Measurements from ENCODE around the gene KLHL4.
"Not testable (repeated sequence)": the region's sequence is repeated elsewhere in the genome, so short reads cannot be mapped to it uniquely, and the experiment has no call there.

KLHL4 gene

GRCh38 chrX:87702795-87703194 is 185.2 kb downstream of the KLHL4 start:
- Histone ChIP-seq H3K9ac (ENCODE audit: low read length) (no peak overlapping the region), H3K4me2 (ENCODE audit: low read length, poor library complexity, severe bottlenecking) (no peak overlapping the region), H3K27me3 (ENCODE audit: control insufficient read depth in 1 of 2, insufficient read depth in 1 of 2, low read length in 2 of 2) (no peaks in the 10 kb centered on the region), H2BK15ac (ENCODE audit: low read depth, poor library complexity, severe bottlenecking) (no peak overlapping the region), H2BK5ac (ENCODE audit: low read depth, low read length, poor library complexity, severe bottlenecking) (no peak overlapping the region), H3K27ac (ENCODE audit: low read length, poor library complexity, severe bottlenecking) (no peak overlapping the region), H3K4ac (ENCODE audit: low read depth in 1 of 2, low read length in 2 of 2) (no peak overlapping the region), H3K4me1 (ENCODE audit: control insufficient read depth, insufficient read depth, low read depth, low read length) (no peaks in the 10 kb centered on the region), H3K79me1 (replicated peaks; ENCODE audit: low read length, poor library complexity, severe bottlenecking) (no peaks in the 10 kb centered on the region), H2BK120ac (ENCODE audit: low read depth, low read length) (no peak overlapping the region), H3K14ac (ENCODE audit: low read length in 2 of 2) (no peak overlapping the region), H4K91ac (ENCODE audit: low read length) (no peak overlapping the region), H3K23ac (ENCODE audit: low read length in 2 of 2) (no peak overlapping the region), H3K18ac (ENCODE audit: low read depth in 1 of 2, low read length in 2 of 2) (no peak overlapping the region), H3K4me3 (ENCODE audit: insufficient read depth in 1 of 2, low read depth in 1 of 2, low read length in 2 of 2) (no peak overlapping the region), H3K36me3 (ENCODE audit: control insufficient read depth in 1 of 2, insufficient read depth in 2 of 2, low read depth in 1 of 2, low read length in 2 of 2) (no peaks in the 10 kb centered on the region), H2AK5ac (ENCODE audit: low read length, severe bottlenecking) (no peak overlapping the region), H2BK12ac (ENCODE audit: low read length in 2 of 2) (no peak overlapping the region), H2AFZ (ENCODE audit: low read depth, low read length) (no peak overlapping the region), H3K9me3 (ENCODE audit: control insufficient read depth, low read length) (no peaks in the 10 kb centered on the region), H4K8ac (ENCODE audit: low read length) (no peak overlapping the region)
- WGBS, result 90% methylated on average over 1 of the region's 3 CpGs
- no peak for DNase-seq

DNA sequence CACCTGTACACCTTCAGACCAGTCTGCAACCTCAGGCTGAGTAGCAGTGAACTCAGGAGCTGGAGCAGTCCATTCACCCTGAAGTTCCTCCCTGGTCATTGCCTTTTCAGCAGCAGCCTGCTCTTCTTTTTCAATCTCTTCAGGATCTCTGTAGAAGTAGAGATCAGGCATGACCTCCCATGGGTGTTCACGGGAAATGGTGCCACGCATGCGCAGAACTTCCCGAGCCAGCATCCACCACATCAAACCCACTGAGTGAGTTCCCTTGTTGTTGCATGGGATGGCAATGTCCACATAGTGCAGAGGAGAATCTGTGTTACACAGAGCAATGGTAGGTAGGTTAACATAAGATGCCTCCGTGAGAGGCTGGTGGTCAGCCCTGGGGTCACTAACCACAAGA is 185.9 kb downstream of the KLHL4 start:
- not testable (repeated sequence) for H2BK15ac ChIP-seq (ENCODE audit: low read depth, poor library complexity, severe bottlenecking); H3K4ac ChIP-seq (ENCODE audit: low read depth in 1 of 2, low read length in 2 of 2); H2AFZ ChIP-seq (ENCODE audit: low read depth, low read length); H3K9ac ChIP-seq (ENCODE audit: low read length); H3K9me3 ChIP-seq (ENCODE audit: control insufficient read depth, low read length); H3K23ac ChIP-seq (ENCODE audit: low read length in 2 of 2); H3K14ac ChIP-seq (ENCODE audit: low read length in 2 of 2); H3K4me3 ChIP-seq (ENCODE audit: insufficient read depth in 1 of 2, low read depth in 1 of 2, low read length in 2 of 2); H2BK120ac ChIP-seq (ENCODE audit: low read depth, low read length); DNase-seq; H3K4me1 ChIP-seq (ENCODE audit: control insufficient read depth, insufficient read depth, low read depth, low read length); H3K18ac ChIP-seq (ENCODE audit: low read depth in 1 of 2, low read length in 2 of 2); H4K91ac ChIP-seq (ENCODE audit: low read length); H3K79me1 ChIP-seq (replicated peaks; ENCODE audit: low read length, poor library complexity, severe bottlenecking); H2BK5ac ChIP-seq (ENCODE audit: low read depth, low read length, poor library complexity, severe bottlenecking); H2BK12ac ChIP-seq (ENCODE audit: low read length in 2 of 2); H2AK5ac ChIP-seq (ENCODE audit: low read length, severe bottlenecking); H3K4me2 ChIP-seq (ENCODE audit: low read length, poor library complexity, severe bottlenecking); H3K27me3 ChIP-seq (ENCODE audit: control insufficient read depth in 1 of 2, insufficient read depth in 1 of 2, low read length in 2 of 2); H3K36me3 ChIP-seq (ENCODE audit: control insufficient read depth in 1 of 2, insufficient read depth in 2 of 2, low read depth in 1 of 2, low read length in 2 of 2); H3K27ac ChIP-seq (ENCODE audit: low read length, poor library complexity, severe bottlenecking); H4K8ac ChIP-seq (ENCODE audit: low read length)
- no CpG with 5 or more reads among the region's 5 CpGs for WGBS

- H2BK5ac ChIP-seq (ENCODE audit: low read depth, low read length, poor library complexity, severe bottlenecking), result no peak overlapping the region
- no peak overlapping the region for H3K4me3 ChIP-seq (ENCODE audit: insufficient read depth in 1 of 2, low read depth in 1 of 2, low read length in 2 of 2)
- no peaks in the 10 kb centered on the region for H3K27me3 ChIP-seq (ENCODE audit: control insufficient read depth in 1 of 2, insufficient read depth in 1 of 2, low read length in 2 of 2)
- no peak overlapping the region for H3K23ac ChIP-seq (ENCODE audit: low read length in 2 of 2)
- no peak for DNase-seq
- H3K4me2 ChIP-seq (ENCODE audit: low read length, poor library complexity, severe bottlenecking), result no peak overlapping the region
- no peak overlapping the region for H3K27ac ChIP-seq (ENCODE audit: low read length, poor library complexity, severe bottlenecking)
- no peak overlapping the region for H3K14ac ChIP-seq (ENCODE audit: low read length in 2 of 2)
- WGBS, result 88% methylated on average over 2 of the region's 2 CpGs
- no peak overlapping the region for H3K18ac ChIP-seq (ENCODE audit: low read depth in 1 of 2, low read length in 2 of 2)
- H3K4me1 ChIP-seq (ENCODE audit: control insufficient read depth, insufficient read depth, low read depth, low read length), result no peaks in the 10 kb centered on the region
- no peak overlapping the region for H2AK5ac ChIP-seq (ENCODE audit: low read length, severe bottlenecking)
- no peak overlapping the region for H3K4ac ChIP-seq (ENCODE audit: low read depth in 1 of 2, low read length in 2 of 2)
- H3K9me3 ChIP-seq (ENCODE audit: control insufficient read depth, low read length), result peaks cover 2% of the 10 kb centered on the region
- no peak overlapping the region for H2AFZ ChIP-seq (ENCODE audit: low read depth, low read length)
- H4K91ac ChIP-seq (ENCODE audit: low read length), result no peak overlapping the region
- H2BK15ac ChIP-seq (ENCODE audit: low read depth, poor library complexity, severe bottlenecking), result no peak overlapping the region
- H4K8ac ChIP-seq (ENCODE audit: low read length), result no peak overlapping the region
- no peak overlapping the region for H3K9ac ChIP-seq (ENCODE audit: low read length)
- H3K79me1 ChIP-seq (replicated peaks; ENCODE audit: low read length, poor library complexity, severe bottlenecking), result no peaks in the 10 kb centered on the region
- no peak overlapping the region for H2BK12ac ChIP-seq (ENCODE audit: low read length in 2 of 2)
- H3K36me3 ChIP-seq (ENCODE audit: control insufficient read depth in 1 of 2, insufficient read depth in 2 of 2, low read depth in 1 of 2, low read length in 2 of 2), result no peaks in the 10 kb centered on the region
- no peak overlapping the region for H2BK120ac ChIP-seq (ENCODE audit: low read depth, low read length)
Observed at GRCh38 chrX:87706134-87706533, 188.5 kb downstream of the KLHL4 start.

GRCh38 chrX:87710580-87710979 is 193.0 kb downstream of the KLHL4 start:
- Histone ChIP-seq H3K27me3 (ENCODE audit: control insufficient read depth in 1 of 2, insufficient read depth in 1 of 2, low read length in 2 of 2) (no peaks in the 10 kb centered on the region), H4K91ac (ENCODE audit: low read length) (no peak overlapping the region), H3K36me3 (ENCODE audit: control insufficient read depth in 1 of 2, insufficient read depth in 2 of 2, low read depth in 1 of 2, low read length in 2 of 2) (no peaks in the 10 kb centered on the region), H3K4me2 (ENCODE audit: low read length, poor library complexity, severe bottlenecking) (no peak overlapping the region), H3K18ac (ENCODE audit: low read depth in 1 of 2, low read length in 2 of 2) (no peak overlapping the region), H3K23ac (ENCODE audit: low read length in 2 of 2) (no peak overlapping the region), H2AK5ac (ENCODE audit: low read length, severe bottlenecking) (no peak overlapping the region), H3K4ac (ENCODE audit: low read depth in 1 of 2, low read length in 2 of 2) (no peak overlapping the region), H2BK15ac (ENCODE audit: low read depth, poor library complexity, severe bottlenecking) (no peak overlapping the region), H3K79me1 (replicated peaks; ENCODE audit: low read length, poor library complexity, severe bottlenecking) (no peaks in the 10 kb centered on the region), H2BK5ac (ENCODE audit: low read depth, low read length, poor library complexity, severe bottlenecking) (no peak overlapping the region), H2BK120ac (ENCODE audit: low read depth, low read length) (no peak overlapping the region), H4K8ac (ENCODE audit: low read length) (no peak overlapping the region), H3K4me3 (ENCODE audit: insufficient read depth in 1 of 2, low read depth in 1 of 2, low read length in 2 of 2) (no peak overlapping the region), H3K4me1 (ENCODE audit: control insufficient read depth, insufficient read depth, low read depth, low read length) (no peaks in the 10 kb centered on the region), H3K9me3 (ENCODE audit: control insufficient read depth, low read length) (peaks cover 9% of the 10 kb centered on the region), H2BK12ac (ENCODE audit: low read length in 2 of 2) (no peak overlapping the region), H3K27ac (ENCODE audit: low read length, poor library complexity, severe bottlenecking) (no peak overlapping the region), H2AFZ (ENCODE audit: low read depth, low read length) (no peak overlapping the region), H3K14ac (ENCODE audit: low read length in 2 of 2) (no peak overlapping the region), H3K9ac (ENCODE audit: low read length) (no peak overlapping the region)
- WGBS, result no CpG with 5 or more reads among the region's 1 CpG
- DNase-seq, result no peak
